DOHH2 (cell line): ENCODE data around the gene TMEM14A.

ENCODE experiments used
- H3F3A ChIP-seq: fragments of 200-600 bp; sonication (generic), shearing (Covaris generic); 2 replicates; pipeline ENCODE4 v1.6.0; 2016; ENCODE audit warnings: antibody characterized with exemption, mild to moderate bottlenecking; ENCODE audit not compliant: control insufficient read depth, insufficient read depth
- H3K27ac ChIP-seq: fragments of 200-600 bp; sonication (generic); 2 replicates; pipeline ENCODE4 v1.5.1; 2014; ENCODE audit warnings: low read depth, mild to moderate bottlenecking, low read length, moderate library complexity
- H3K27me3 ChIP-seq: fragments of 200-600 bp; sonication (generic); 2 replicates; pipeline ENCODE4 v1.6.1; 2014; ENCODE audit warnings: mild to moderate bottlenecking, low read length, mixed read lengths; ENCODE audit not compliant: control insufficient read depth
- H3K36me3 ChIP-seq: fragments of 200-600 bp; sonication (generic); 2 replicates; pipeline ENCODE4 v1.6.1; 2014; ENCODE audit warnings: mild to moderate bottlenecking, low read length, moderate library complexity, mixed read lengths; ENCODE audit not compliant: control insufficient read depth
- H3K4me1 ChIP-seq: fragments of 200-600 bp; sonication (generic); 2 replicates; pipeline ENCODE4 v1.6.1; 2014; ENCODE audit warnings: mild to moderate bottlenecking, low read length, mixed read lengths; ENCODE audit not compliant: control insufficient read depth
- H3K4me2 ChIP-seq: fragments of 200-600 bp; sonication (generic); 2 replicates; pipeline ENCODE4 v1.6.0; 2014; ENCODE audit warnings: mild to moderate bottlenecking, low read length, moderate library complexity
- H3K4me3 ChIP-seq: fragments of 200-600 bp; sonication (generic); 2 replicates; pipeline ENCODE4 v1.5.1; 2014; ENCODE audit warnings: mild to moderate bottlenecking, low read length, mixed read lengths
- H3K79me2 ChIP-seq: fragments of 200-600 bp; sonication (generic); 2 replicates; pipeline ENCODE4 v1.6.1; 2014; ENCODE audit warnings: mild to moderate bottlenecking, low read length, mixed read lengths; ENCODE audit not compliant: control insufficient read depth
- H3K9me2 ChIP-seq: fragments of 200-600 bp; sonication (generic); replicated peaks from 2 replicates; pipeline ENCODE4 v1.6.1; 2014; ENCODE audit warnings: mild to moderate bottlenecking, low read length, mixed read lengths; ENCODE audit not compliant: control insufficient read depth
- H3K9me3 ChIP-seq: fragments of 200-600 bp; sonication (generic); 2 replicates; pipeline ENCODE4 v1.6.1; 2014; ENCODE audit warnings: antibody characterized with exemption, low read length, mixed read lengths; ENCODE audit not compliant: control insufficient read depth, insufficient read depth
- H4K20me1 ChIP-seq: fragments of 200-600 bp; sonication (generic); 2 replicates; pipeline ENCODE4 v1.6.0; 2014; ENCODE audit warnings: low read depth, mild to moderate bottlenecking, antibody characterized with exemption, low read length, moderate library complexity; ENCODE audit not compliant: control insufficient read depth, insufficient read depth
- CTCF ChIP-seq: fragments of 200-600 bp; sonication (generic); IDR thresholded peaks from one replicate; pipeline ENCODE4 v1.5.1; 2014; ENCODE audit warnings: antibody characterized with exemption, mild to moderate bottlenecking, low read depth, low read length; ENCODE audit not compliant: poor library complexity, severe bottlenecking
- EZH2phosphoT487 ChIP-seq: fragments of 200-600 bp; sonication (generic); IDR thresholded peaks from 2 replicates; pipeline ENCODE4 v1.6.1; 2017; ENCODE audit warnings: borderline replicate concordance, mild to moderate bottlenecking, antibody characterized with exemption, low read length, moderate library complexity, mixed read lengths

Gene TMEM14A

GRCh38 chr6:52686878-52687699, 16.2 kb downstream of the TMEM14A start:
- no peak overlapping the region for H3K4me2 ChIP-seq
- H3K4me1 ChIP-seq = peaks cover 7% of the 10 kb centered on the region
- H3K36me3 ChIP-seq = 0 out of 2 replicates have a peak, but pooled peaks cover 2% of the 10 kb centered on the region
- H3K27ac ChIP-seq = no peak overlapping the region
- H3K79me2 ChIP-seq = no peaks in the 10 kb centered on the region
- H3K27me3 ChIP-seq = no peaks in the 10 kb centered on the region
- no peak overlapping the region for H3K4me3 ChIP-seq
- H4K20me1 ChIP-seq = no peaks in the 10 kb centered on the region
- no peaks in the 10 kb centered on the region; the same call in 1 of the 2 replicates for H3F3A ChIP-seq
- H3K9me2 ChIP-seq = no peaks in the 10 kb centered on the region
- TF ChIP-seq CTCF = no peak
- no peak for TF ChIP-seq EZH2phosphoT487
- no peaks in the 10 kb centered on the region for H3K9me3 ChIP-seq

GRCh38 chr6:52689857-52690256, 18.9 kb downstream of the TMEM14A start:
- no peak for TF ChIP-seq CTCF
- no peak for TF ChIP-seq EZH2phosphoT487
- Histone ChIP-seq H3K9me3 (no peaks in the 10 kb centered on the region), H3K27me3 (no peaks in the 10 kb centered on the region), H3K79me2 (no peaks in the 10 kb centered on the region), H3K4me3 (no peak overlapping the region), H3K36me3 (no peaks in the 10 kb centered on the region), H3K4me1 (peaks cover 4% of the 10 kb centered on the region), H3K4me2 (no peak overlapping the region), H4K20me1 (no peaks in the 10 kb centered on the region), H3F3A (no peaks in the 10 kb centered on the region; the same call in 1 of the 2 replicates), H3K9me2 (no peaks in the 10 kb centered on the region), H3K27ac (no peak overlapping the region)

GRCh38 chr6:52691718-52692117, 20.8 kb downstream of the TMEM14A start:
- TF ChIP-seq EZH2phosphoT487 (no peak), CTCF (no peak)
- Histone ChIP-seq H3K79me2 (no peaks in the 10 kb centered on the region), H3K4me1 (no peaks in the 10 kb centered on the region), H4K20me1 (no peaks in the 10 kb centered on the region), H3F3A (no peaks in the 10 kb centered on the region), H3K4me2 (no peak overlapping the region), H3K4me3 (no peak overlapping the region), H3K27ac (no peak overlapping the region), H3K9me2 (no peaks in the 10 kb centered on the region), H3K36me3 (no peaks in the 10 kb centered on the region), H3K27me3 (peaks cover 5% of the 10 kb centered on the region; the same call in 1 of the 2 replicates), H3K9me3 (no peaks in the 10 kb centered on the region)
